Stimulated activated CD8-positive, alpha-beta memory T cell treated with anti-CD3 and anti-CD28 coated beads, Interleukin-2, amount 100 ng/mL, for 1 hour (primary cell): ENCODE data around the gene RRAGC.

Source experiments
- DNase-seq, 2 donors: peaks; one replicate each; pipeline ENCODE4 v3.0.0-alpha.2; 2020; ENCODE audit warnings: low read depth in 2 of 2

RRAGC gene

GRCh38 chr1:38859561-38860453 lies at the start of gene RRAGC:
Gene RRAGC, minus strand, starts transcription at chr1:38859772. Its CDS starts 126 bp downstream, at chr1:38859646.
- peak; percentile 97 to 98 for DNase-seq

- DNase-seq, result no peak
These were observed 49.2 kb upstream of the RRAGC start for GRCh38 chr1:38908821-38909220.

- DNase-seq, result no peak
These were observed 46.4 kb upstream of the RRAGC start for GRCh38 chr1:38905985-38906384.

- DNase-seq, result no peak
These were observed 40.0 kb upstream of the RRAGC start for GRCh38 chr1:38899560-38899959.

- DNase-seq, result no peak
These were observed 39.2 kb upstream of the RRAGC start for GRCh38 chr1:38898653-38899230.

GRCh38 chr1:38896169-38896568 lies 36.6 kb upstream of the RRAGC start:
- no peak for DNase-seq

GRCh38 chr1:38892976-38893375 lies 33.4 kb upstream of the RRAGC start:
- DNase-seq, result no peak

- no peak for DNase-seq
These were observed 32.2 kb upstream of the RRAGC start for GRCh38 chr1:38891753-38892152.

- no peak for DNase-seq
These were observed 30.0 kb upstream of the RRAGC start for GRCh38 chr1:38889589-38889988.

- no peak for DNase-seq
These were observed 29.1 kb upstream of the RRAGC start for GRCh38 chr1:38888423-38889333.

- no peak for DNase-seq
These were observed 25.5 kb upstream of the RRAGC start for GRCh38 chr1:38885092-38885491.

GRCh38 chr1:38881487-38881886 lies 21.9 kb upstream of the RRAGC start, which contains the start of gene GJA9:
Gene GJA9, minus strand, starts transcription at chr1:38881587. Its CDS starts 5,489 bp downstream, at chr1:38876098.
- DNase-seq, result no peak

- DNase-seq, result no peak
These were observed 16.2 kb upstream of the RRAGC start for GRCh38 chr1:38875811-38876210.

- peak; percentile 94 for DNase-seq
These were observed 13.7 kb upstream of the RRAGC start, which contains the start of gene MYCBP for GRCh38 chr1:38873027-38873969. Gene MYCBP, minus strand, starts transcription at chr1:38873348. Its CDS starts 43 bp downstream, at chr1:38873305.

- DNase-seq, result peak in 1 of 2 donors; percentile 2
These were observed 12.9 kb upstream of the RRAGC start for GRCh38 chr1:38872401-38873026.

- DNase-seq, result no peak
These were observed 11.4 kb upstream of the RRAGC start for GRCh38 chr1:38870996-38871395.

GRCh38 chr1:38867208-38867607 lies 7.6 kb upstream of the RRAGC start:
- no peak for DNase-seq

GRCh38 chr1:38865112-38865715 lies 5.6 kb upstream of the RRAGC start:
- no peak for DNase-seq

- no peak for DNase-seq
These were observed 853 bp upstream of the RRAGC start for GRCh38 chr1:38860454-38860795.
